ENCODE measurements around the gene FBXL20.

The FBXL20 gene

GRCh38 chr17:39208893-39209292 lies 192.5 kb downstream of the FBXL20 start:
- FAIRE-seq (no peak), DNase-seq (ENCODE audit: low spot score) (no peak)

- FAIRE-seq: no peak
- no peak for DNase-seq (ENCODE audit: low spot score)
Observed at GRCh38 chr17:39208136-39208535, 193.3 kb downstream of the FBXL20 start.

GRCh38 chr17:39205112-39205526 lies 196.3 kb downstream of the FBXL20 start:
- no peak for FAIRE-seq
- DNase-seq (ENCODE audit: low spot score): no peak

GRCh38 chr17:39204245-39204644 lies 197.2 kb downstream of the FBXL20 start:
- no peak for DNase-seq (ENCODE audit: low spot score)
- no peak for FAIRE-seq
